ENCODE data around the gene SAXO2.

- no peak for TF ChIP-seq ZFP30 (CRISPR knock-in tag; IDR thresholded peaks at IDR 0.05)
- no peak for TF ChIP-seq ARNTL (CRISPR knock-in tag; IDR thresholded peaks at IDR 0.05; ENCODE audit: borderline replicate concordance, low read depth)
- TF ChIP-seq CREB5 (CRISPR knock-in tag; IDR thresholded peaks at IDR 0.05; ENCODE audit: low read depth): no peak
- TF ChIP-seq PPARA (CRISPR knock-in tag; IDR thresholded peaks at IDR 0.05; ENCODE audit: borderline replicate concordance): no peak
- no peak for TF ChIP-seq ZNF565 (CRISPR knock-in tag; conservative IDR thresholded peaks at IDR 0.05; ENCODE audit: low read depth)
- TF ChIP-seq ZFP3 (CRISPR knock-in tag; IDR thresholded peaks at IDR 0.05): no peak
Measured at GRCh38 chr15:82239685-82240391, 22.8 kb upstream of the SAXO2 start.

All from SK-N-SH treated with all-trans-retinoic acid at 6 μM for 48 hours (cell line).